Embryonic facial prominence (tissue), 1 donor: Measurements from ENCODE around the gene NHEJ1.

Experiments used
- DNase-seq: peaks from one replicate; pipeline ENCODE4 v3.0.0-alpha.2; 2016; ENCODE audit errors: extremely low spot score

The NHEJ1 gene

GRCh38 chr2:219167997-219168396 is 7.4 kb upstream of the NHEJ1 start:
- no peak for DNase-seq

DNA sequence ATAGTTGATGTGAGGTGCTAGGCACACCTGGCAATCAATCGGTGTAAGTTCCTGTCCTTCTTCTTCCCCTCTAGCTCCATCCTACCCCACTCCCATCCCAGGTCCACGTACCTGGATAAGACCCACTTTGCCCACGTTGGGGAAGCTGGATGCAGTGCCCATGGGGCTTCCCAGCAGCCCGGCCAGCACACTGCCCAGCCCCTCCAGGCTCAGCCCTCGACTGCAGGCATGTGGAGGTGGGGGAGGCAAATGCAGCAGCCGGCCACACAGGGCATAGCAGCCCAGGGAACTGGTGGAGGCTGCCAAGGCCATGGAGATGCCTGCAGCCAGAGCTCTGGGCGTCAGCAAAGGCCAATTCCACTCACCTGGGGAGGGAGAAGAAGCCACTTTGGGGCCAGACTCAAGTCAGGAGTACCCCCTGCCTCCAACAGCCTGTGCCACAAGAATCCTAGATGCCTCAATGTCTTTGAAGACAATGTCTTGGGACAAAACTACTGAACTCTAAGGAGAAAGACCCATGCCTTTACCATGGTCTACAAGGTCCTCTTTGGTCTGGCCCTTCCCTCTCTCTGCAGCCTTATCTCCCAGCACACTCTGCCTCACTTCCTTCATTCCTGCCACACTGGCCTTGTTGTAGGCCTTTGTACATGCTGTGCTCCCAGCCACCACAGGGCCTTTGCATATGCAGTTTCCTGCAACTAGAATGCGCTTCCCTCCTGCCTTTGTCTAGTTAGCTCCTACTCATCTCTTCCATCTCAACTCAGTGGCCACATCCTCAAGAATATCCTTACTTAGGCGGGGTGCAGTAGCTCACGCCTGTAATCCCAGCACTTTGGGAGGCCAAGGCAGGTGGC is 4.7 kb upstream of the NHEJ1 start:
- no peak for DNase-seq

DNA sequence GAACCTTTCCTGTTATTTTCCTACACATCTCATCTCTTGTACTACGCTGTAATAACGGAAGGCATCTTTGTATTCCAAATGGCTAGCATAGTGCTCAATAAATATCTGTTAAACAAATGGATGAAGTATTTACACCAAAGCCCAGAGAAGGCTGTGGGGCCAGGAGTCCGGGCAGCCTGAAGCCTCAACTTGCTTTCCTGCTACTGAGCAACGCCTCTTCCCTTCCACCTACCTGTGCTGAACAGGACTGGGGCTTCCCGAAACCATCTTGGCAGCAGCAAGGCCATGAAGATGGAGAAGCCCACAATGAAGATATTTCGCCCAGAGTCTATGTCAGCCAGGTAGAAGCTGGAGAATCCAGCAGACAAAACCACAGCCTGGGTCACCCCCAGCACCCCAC is 2.5 kb upstream of the NHEJ1 start:
- DNase-seq, result no peak

DNA sequence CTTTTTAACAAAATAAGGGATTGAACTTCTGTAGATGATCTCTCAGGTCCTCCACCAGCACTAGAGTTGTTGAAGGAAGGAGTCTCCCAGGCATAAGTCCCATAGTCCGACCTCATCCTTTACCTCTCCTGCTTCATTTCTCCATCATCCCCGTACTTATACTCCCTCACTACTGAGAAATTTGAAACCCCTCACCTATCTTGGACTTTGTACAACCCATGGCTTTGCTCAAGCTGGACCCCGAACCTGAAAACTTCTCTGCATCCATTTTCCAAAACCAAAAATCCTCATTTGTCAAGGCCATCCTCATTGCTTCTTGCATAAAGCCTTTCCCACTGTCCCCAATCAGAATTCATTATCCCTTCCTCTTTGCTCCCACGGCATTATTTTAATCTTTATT is 482 bp upstream of the NHEJ1 start:
- DNase-seq, result no peak

DNA sequence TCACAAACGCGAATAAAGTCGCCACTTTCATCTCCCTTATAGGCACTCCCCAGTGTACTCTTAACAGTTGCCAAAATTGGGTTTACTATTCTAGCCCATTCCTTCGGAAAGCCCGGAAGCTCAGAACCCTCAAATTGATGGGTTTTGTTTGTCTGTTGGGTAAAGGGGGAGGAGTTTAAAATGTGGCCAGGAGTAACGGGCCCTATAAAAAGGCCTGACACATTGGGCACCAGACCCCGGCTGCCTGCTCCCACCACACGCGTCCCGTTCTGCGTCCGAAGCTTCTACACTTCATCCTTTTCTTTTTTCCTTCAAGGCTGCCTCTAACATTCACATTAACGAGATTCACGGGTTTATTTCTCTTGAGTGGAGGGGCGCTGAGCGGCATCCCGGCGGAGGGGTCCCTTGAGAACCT is 837 bp downstream of the NHEJ1 start:
- DNase-seq, result no peak

DNA sequence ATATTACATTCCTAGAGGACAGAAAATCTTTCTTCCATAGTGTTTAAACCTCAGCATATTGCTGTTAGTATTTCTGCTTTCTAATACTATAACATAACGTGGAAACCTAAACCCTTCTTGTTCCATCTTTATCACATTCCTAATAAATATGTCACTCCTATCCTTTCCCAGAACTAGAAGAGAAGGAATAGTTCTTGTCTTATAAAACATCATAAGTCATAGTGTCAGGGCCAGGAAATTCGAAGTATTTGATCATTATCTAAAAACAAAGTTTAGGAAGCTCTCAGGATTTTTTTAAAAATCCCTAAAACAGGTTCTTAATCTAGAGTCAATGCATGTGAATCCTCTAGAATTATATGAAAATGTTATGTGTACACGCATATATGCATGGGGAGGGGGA is 2.0 kb downstream of the NHEJ1 start:
- no peak for DNase-seq

DNA sequence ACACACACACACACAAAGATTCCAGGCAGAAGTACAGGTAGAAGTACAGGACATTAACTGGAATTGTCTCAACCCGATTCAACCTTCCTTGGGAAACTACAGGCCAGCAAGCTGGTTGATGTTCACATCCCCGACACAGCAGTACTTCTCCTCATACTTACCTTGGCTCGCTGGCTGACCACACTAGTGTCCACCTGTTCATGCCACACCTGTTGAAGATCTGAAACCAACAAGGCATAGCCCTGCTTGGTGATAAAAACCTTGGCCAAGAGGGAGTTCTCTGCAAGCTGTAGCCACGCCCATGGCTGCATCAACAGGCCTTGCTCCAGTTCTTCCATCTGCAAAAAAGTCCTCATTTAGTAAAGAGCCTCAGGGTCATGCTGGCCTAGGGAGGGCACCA is 2.6 kb downstream of the NHEJ1 start:
- DNase-seq, result no peak

- DNase-seq, result no peak
Observed at GRCh38 chr2:219157396-219157795, 3.2 kb downstream of the NHEJ1 start.

DNA sequence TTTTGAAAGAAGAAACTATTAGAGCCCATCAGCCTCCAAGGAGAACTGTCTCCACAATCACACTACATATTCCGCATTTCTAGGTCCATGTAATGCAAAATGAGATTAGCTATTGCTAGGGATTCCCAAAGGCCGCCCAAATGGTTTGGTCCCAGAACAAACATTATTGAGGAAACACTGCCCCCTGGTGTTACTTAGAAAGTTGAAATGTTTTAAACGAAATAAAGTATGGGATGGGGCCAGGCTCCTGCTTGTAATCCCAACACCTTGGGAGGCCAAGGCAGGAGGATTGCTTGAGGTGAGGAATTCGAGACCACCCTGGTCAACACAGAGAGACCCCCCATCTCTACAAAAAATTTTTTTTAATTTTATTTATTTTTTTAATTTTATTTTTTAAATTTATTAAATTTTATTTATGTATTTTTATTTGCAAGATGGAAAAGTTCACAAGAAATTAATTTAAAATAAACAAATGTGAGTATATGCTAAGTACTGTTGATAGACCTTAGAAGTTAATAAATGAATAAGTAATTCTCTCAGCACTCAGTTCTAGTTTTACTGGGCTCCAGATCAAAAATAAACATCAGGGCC is 5.5 kb downstream of the NHEJ1 start:
- peak; percentile 29 for DNase-seq

DNA sequence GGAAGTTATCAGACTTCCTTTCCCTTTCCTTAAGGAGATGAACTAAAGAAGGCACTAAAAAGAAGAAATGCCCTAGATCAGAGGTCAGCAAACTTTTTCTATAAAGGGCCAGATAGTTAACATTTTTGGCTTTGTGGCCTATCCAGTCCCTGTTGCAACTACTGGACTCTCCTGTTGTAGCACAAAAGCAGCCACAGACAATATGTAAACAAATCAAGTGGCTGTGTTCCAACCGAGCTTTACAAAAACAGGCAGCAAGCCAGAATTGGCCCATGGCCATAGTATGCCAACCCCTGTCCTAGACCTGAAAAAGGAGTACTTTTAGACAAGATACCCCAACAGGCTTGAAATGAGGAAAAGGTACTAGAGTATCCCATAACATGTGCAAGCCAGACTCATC is 10.9 kb downstream of the NHEJ1 start:
- no peak for DNase-seq

DNA sequence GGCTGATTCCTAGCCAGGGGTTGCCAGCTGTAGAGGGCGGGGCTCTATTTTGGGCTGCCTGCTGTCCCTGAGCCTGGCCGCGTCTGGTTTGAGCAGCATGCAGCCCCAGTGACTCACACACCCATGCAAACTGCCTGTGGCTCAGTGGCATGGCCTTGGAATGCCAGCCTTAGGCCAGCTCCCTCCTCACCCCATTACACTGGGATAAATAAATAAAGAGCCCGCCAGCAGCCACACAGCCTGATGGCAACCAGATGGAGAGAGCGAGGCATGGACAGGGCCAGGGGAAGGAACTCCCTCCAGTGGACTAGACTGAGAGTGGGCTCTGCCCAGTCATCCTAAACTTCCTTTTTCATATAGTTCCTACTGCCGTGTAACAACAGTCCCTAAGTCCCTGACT is 18.3 kb downstream of the NHEJ1 start:
- no peak for DNase-seq

GRCh38 chr2:219140722-219141121 is 19.9 kb downstream of the NHEJ1 start:
- no peak for DNase-seq

GRCh38 chr2:219133976-219134375 is 26.6 kb downstream of the NHEJ1 start:
- no peak for DNase-seq

- no peak for DNase-seq
Observed at GRCh38 chr2:219131744-219132143, 28.9 kb downstream of the NHEJ1 start.

DNA sequence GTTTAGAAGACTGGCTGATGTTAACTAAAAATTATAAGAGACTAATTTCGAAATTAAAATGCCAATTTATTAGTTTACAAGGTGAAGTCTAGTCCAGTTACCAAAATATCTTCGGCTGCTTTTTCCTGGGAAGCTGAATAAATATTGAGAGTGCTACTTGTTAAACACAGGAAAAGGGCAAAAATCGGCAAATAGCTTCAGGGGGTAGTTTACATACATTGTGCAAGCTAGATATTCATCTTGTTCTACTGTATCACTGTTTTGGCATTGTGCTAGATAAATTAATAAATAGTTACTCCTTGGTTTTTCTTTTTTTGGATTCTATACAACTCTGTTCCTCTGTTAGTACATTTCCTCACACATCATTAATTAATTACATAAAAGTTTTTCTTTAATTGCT is 29.3 kb downstream of the NHEJ1 start:
- no peak for DNase-seq

GRCh38 chr2:219129589-219129988 is 31.0 kb downstream of the NHEJ1 start:
- DNase-seq, result no peak

DNA sequence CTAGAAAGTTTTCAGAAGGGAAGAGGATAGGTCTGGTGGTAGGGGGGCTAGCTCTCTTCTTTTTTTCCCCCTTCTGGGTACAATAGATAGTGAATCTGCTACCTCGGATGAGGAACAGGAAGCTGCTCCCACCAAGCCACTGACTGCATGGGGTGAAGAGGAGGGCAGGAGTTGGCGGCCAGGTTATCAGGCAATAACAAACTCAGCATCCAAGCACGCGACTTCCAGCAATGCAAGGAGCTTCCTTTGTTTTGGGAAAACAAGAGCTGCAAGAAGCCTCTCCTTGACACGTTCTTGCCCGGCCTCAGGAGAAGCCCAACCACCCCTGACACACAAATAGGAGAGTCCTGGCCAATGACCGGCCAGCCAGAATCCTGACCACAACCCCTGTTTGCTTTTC is 32.2 kb downstream of the NHEJ1 start:
- no peak for DNase-seq

DNA sequence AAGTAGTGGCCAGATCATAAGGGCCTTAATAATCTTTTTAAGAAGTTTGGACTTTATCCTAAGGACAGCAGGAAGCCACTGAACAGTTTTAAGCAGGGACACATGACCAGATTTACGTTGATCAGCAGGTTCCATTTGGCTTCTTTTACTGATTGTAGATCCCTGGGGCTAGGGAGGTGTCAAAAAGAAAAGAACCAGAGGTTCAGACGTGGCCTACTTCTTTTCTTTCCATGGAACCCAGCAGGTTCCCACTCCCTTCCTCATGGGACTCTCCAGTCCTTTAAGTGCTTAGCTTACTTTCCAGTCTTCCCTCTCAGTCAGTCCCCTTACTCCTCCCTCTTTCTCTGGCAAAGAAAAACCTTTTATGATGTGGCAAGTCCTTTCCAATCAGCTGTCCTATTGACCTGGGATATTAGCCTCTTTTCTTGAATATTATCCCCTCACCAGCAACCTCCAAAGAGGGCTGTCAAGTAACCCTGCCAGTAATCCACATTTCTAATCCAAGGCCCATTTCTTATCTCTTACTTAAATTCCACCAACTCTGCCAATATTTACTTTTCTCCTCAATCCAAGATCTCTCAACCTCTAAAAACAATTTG is 33.5 kb downstream of the NHEJ1 start:
- no peak for DNase-seq

DNA sequence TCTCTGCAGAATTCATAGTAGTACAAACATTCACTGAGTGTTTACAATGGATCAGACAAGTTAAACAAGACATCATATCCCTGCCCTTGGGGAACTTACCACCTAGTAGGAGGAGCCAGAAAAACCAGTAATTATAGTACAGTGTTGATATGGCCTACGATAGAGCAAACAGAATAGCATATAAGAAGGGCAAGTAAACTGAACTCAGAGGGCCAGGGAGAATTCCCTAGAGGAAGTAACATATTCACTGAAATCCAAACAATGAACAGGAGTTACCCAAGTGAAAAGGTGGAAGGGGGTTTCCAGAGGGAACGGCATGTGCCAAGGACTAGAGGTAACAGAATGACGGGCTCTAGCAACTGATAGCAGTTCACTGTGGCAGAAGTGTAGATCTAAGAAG is 34.1 kb downstream of the NHEJ1 start:
- DNase-seq, result no peak

- DNase-seq, result no peak
Observed at GRCh38 chr2:219125886-219126270, 34.7 kb downstream of the NHEJ1 start.

DNA sequence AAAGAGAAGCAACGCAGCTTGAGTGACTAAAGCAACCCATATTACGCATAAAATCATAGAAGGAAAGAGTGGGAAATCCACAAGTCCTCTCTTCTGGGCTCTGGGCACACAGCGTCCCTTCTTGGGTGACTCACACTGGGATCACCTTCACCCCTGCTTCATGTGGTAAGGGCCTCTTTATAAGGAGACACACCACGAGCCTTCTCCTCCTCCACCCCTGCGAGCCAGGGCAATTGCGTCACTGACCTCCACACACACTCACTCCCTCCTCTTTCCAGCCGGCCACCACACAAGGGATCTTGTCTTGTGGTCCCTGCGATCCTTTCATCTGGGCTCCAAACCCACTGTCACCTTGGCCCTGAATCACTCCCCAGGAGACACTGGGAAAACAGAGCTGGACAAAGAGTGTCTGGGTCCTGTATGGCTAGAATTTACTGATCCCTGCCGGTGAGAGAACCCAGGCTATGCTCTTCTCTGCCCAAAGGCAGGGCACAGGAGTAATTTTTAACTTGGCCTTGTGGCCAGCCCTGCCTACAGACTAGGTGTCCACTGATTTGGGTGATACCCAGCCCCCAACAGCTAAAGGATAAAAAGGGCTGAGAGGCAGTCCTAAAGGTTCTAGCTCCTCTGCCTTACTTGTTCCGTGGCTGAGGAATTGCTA is 35.3 kb downstream of the NHEJ1 start:
- no peak for DNase-seq

GRCh38 chr2:219124381-219125110 is 36.1 kb downstream of the NHEJ1 start:
- no peak for DNase-seq
